Effector CD8-positive, alpha-beta T cell (primary cell): ENCODE measurements around the gene CCDC159.
"Not testable (repeated sequence)": the region's sequence is repeated elsewhere in the genome, so short reads cannot be mapped to it uniquely, and the experiment has no call there.

Experiments
- DNase-seq: peaks from one replicate; lab custom pipeline; 2025; lab: John Stamatoyannopoulos, UW

CCDC159 gene

GRCh38 chr19:11338121-11338520 is 8.2 kb upstream of the CCDC159 start:
- no peak for DNase-seq

- no peak for DNase-seq
Observed at GRCh38 chr19:11338569-11339253, 7.6 kb upstream of the CCDC159 start.

GRCh38 chr19:11339254-11340098 is 6.8 kb upstream of the CCDC159 start, which contains the start of gene RAB3D:
TSS of gene RAB3D (minus strand) at chr19:11339657. CDS start at chr19:11337399, 2,258 bp downstream.
- peak; percentile 62 for DNase-seq

- not testable (repeated sequence) for DNase-seq
Observed at GRCh38 chr19:11340099-11340467, 6.2 kb upstream of the CCDC159 start.

GRCh38 chr19:11342429-11342828 is 3.9 kb upstream of the CCDC159 start:
- no peak for DNase-seq

- DNase-seq = no peak
Observed at GRCh38 chr19:11345122-11345803, 1.1 kb upstream of the CCDC159 start.

- no peak for DNase-seq
Observed at GRCh38 chr19:11347546-11348039, 1.3 kb downstream of the CCDC159 start.

GRCh38 chr19:11349171-11349570 is 2.9 kb downstream of the CCDC159 start:
- DNase-seq = no peak

GRCh38 chr19:11354102-11354501 is 7.8 kb downstream of the CCDC159 start:
- DNase-seq = not testable (repeated sequence)

GRCh38 chr19:11355160-11356073 is 9.1 kb downstream of the CCDC159 start, which contains the start of gene PLPPR2:
TSS of gene PLPPR2 (plus strand) at chr19:11355432. CDS start at chr19:11357674, 2,242 bp downstream.
- peak; percentile 75 for DNase-seq

- DNase-seq = no peak
Observed at GRCh38 chr19:11356074-11356397, 9.7 kb downstream of the CCDC159 start.

- no peak for DNase-seq
Observed at GRCh38 chr19:11356676-11357550, 10.6 kb downstream of the CCDC159 start.

- no peak for DNase-seq
Observed at GRCh38 chr19:11359421-11359820, 13.1 kb downstream of the CCDC159 start.

GRCh38 chr19:11361037-11361770 is 14.9 kb downstream of the CCDC159 start:
- no peak for DNase-seq

GRCh38 chr19:11361771-11362731 is 15.7 kb downstream of the CCDC159 start:
- no peak for DNase-seq

GRCh38 chr19:11363881-11364280 is 17.6 kb downstream of the CCDC159 start:
- no peak for DNase-seq

GRCh38 chr19:11364296-11364904 is 18.1 kb downstream of the CCDC159 start:
- no peak for DNase-seq

- no peak for DNase-seq
Observed at GRCh38 chr19:11364935-11365334, 18.6 kb downstream of the CCDC159 start.
